ENCODE results near the gene C17orf113.

C17orf113 gene

GRCh38 chr17:42049834-42050392 lies 488 bp downstream of the C17orf113 start:
- Histone ChIP-seq H3K36me3 (ENCODE audit: insufficient read depth, low read length) (no peaks in the 10 kb centered on the region), H3K4me1 (ENCODE audit: insufficient read depth, low read length) (no peaks in the 10 kb centered on the region), H3K9ac (ENCODE audit: low read depth, low read length) (no peak overlapping the region), H3K27ac (ENCODE audit: low read length) (no peak overlapping the region), H3K4me2 (ENCODE audit: insufficient read depth, low read length) (no peak overlapping the region), H3K79me2 (ENCODE audit: insufficient read depth, low read length) (no peaks in the 10 kb centered on the region), H3K9me3 (ENCODE audit: insufficient read depth, low read length, severe bottlenecking) (no peaks in the 10 kb centered on the region), H3K27me3 (ENCODE audit: insufficient read depth, low read length, poor library complexity) (peaks cover 24% of the 10 kb centered on the region), H4K20me1 (ENCODE audit: insufficient read depth, low read length) (peaks cover 7% of the 10 kb centered on the region; the same call in 1 of the 2 replicates), H2AFZ (ENCODE audit: low read depth, low read length) (no peak overlapping the region), H3K4me3 (ENCODE audit: low read depth in 1 of 2, low read length in 2 of 2) (no peak overlapping the region)
- ATAC-seq (ENCODE audit: insufficient read depth, low read depth) (no peak), DNase-seq (no peak)
- TF ChIP-seq EZH2 (IDR thresholded peaks at IDR 0.05; ENCODE audit: borderline replicate concordance, low read depth, low read length, severe bottlenecking) = peak; percentile 21
- no peak for TF ChIP-seq CTCF (IDR thresholded peaks at IDR 0.05; ENCODE audit: borderline replicate concordance, extremely low read depth, low read length, poor library complexity, severe bottlenecking)

GRCh38 chr17:42047343-42047742 lies 3.1 kb downstream of the C17orf113 start:
- DNase-seq (no peak), ATAC-seq (ENCODE audit: insufficient read depth, low read depth) (no peak)
- Histone ChIP-seq H3K79me2 (ENCODE audit: insufficient read depth, low read length) (no peaks in the 10 kb centered on the region), H3K27ac (ENCODE audit: low read length) (no peak overlapping the region), H3K9me3 (ENCODE audit: insufficient read depth, low read length, severe bottlenecking) (no peaks in the 10 kb centered on the region), H3K9ac (ENCODE audit: low read depth, low read length) (no peak overlapping the region), H3K4me3 (ENCODE audit: low read depth in 1 of 2, low read length in 2 of 2) (no peak overlapping the region), H3K27me3 (ENCODE audit: insufficient read depth, low read length, poor library complexity) (peaks cover 15% of the 10 kb centered on the region), H3K4me1 (ENCODE audit: insufficient read depth, low read length) (no peaks in the 10 kb centered on the region), H4K20me1 (ENCODE audit: insufficient read depth, low read length) (peaks cover 7% of the 10 kb centered on the region; the same call in 1 of the 2 replicates), H3K36me3 (ENCODE audit: insufficient read depth, low read length) (no peaks in the 10 kb centered on the region), H3K4me2 (ENCODE audit: insufficient read depth, low read length) (no peak overlapping the region), H2AFZ (ENCODE audit: low read depth, low read length) (no peak overlapping the region)
- TF ChIP-seq EZH2 (IDR thresholded peaks at IDR 0.05; ENCODE audit: borderline replicate concordance, low read depth, low read length, severe bottlenecking) = no peak
- no peak for TF ChIP-seq CTCF (IDR thresholded peaks at IDR 0.05; ENCODE audit: borderline replicate concordance, extremely low read depth, low read length, poor library complexity, severe bottlenecking)

GRCh38 chr17:42045719-42046118 lies 4.7 kb downstream of the C17orf113 start:
- H3K4me2 ChIP-seq (ENCODE audit: insufficient read depth, low read length) = no peak overlapping the region
- ATAC-seq (ENCODE audit: insufficient read depth, low read depth) (no peak), DNase-seq (no peak)
- no peak overlapping the region for H3K27ac ChIP-seq (ENCODE audit: low read length)
- H2AFZ ChIP-seq (ENCODE audit: low read depth, low read length) = no peak overlapping the region
- no peak overlapping the region for H3K9ac ChIP-seq (ENCODE audit: low read depth, low read length)
- H3K79me2 ChIP-seq (ENCODE audit: insufficient read depth, low read length) = no peaks in the 10 kb centered on the region
- H3K4me1 ChIP-seq (ENCODE audit: insufficient read depth, low read length) = no peaks in the 10 kb centered on the region
- H3K27me3 ChIP-seq (ENCODE audit: insufficient read depth, low read length, poor library complexity) = peaks cover 13% of the 10 kb centered on the region
- no peak overlapping the region for H3K4me3 ChIP-seq (ENCODE audit: low read depth in 1 of 2, low read length in 2 of 2)
- no peaks in the 10 kb centered on the region for H3K36me3 ChIP-seq (ENCODE audit: insufficient read depth, low read length)
- H3K9me3 ChIP-seq (ENCODE audit: insufficient read depth, low read length, severe bottlenecking) = no peaks in the 10 kb centered on the region
- peaks cover 4% of the 10 kb centered on the region; the same call in 1 of the 2 replicates for H4K20me1 ChIP-seq (ENCODE audit: insufficient read depth, low read length)
- TF ChIP-seq EZH2 (IDR thresholded peaks at IDR 0.05; ENCODE audit: borderline replicate concordance, low read depth, low read length, severe bottlenecking) (no peak), CTCF (IDR thresholded peaks at IDR 0.05; ENCODE audit: borderline replicate concordance, extremely low read depth, low read length, poor library complexity, severe bottlenecking) (no peak)
